Measurements from ENCODE around the gene LINC00237.

Gene LINC00237

GRCh38 chr20:21092806-21093205 is 13.4 kb downstream of the LINC00237 start:
- DNase-seq: no peak

DNA sequence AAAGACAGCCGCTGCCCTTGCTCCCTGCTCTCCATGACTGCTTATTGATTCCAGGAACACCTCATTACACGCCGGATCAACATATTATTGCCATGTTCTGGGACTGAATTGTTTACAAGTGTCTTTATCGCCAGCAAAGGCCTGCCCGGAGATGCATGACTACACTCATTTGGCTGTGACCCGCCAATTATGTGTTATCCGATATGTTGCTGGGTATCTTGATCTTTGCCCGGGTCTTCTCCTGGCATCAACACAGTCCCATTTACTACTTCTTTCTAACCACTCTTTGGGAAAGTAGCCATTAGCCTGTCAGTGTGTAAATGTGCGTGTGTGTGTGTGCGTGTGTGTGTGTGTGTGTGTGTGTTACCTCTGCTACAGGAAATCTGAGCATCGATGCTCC is 15.4 kb downstream of the LINC00237 start:
- no peak for DNase-seq

GRCh38 chr20:21090111-21090618 is 16.0 kb downstream of the LINC00237 start:
- DNase-seq: no peak

DNA sequence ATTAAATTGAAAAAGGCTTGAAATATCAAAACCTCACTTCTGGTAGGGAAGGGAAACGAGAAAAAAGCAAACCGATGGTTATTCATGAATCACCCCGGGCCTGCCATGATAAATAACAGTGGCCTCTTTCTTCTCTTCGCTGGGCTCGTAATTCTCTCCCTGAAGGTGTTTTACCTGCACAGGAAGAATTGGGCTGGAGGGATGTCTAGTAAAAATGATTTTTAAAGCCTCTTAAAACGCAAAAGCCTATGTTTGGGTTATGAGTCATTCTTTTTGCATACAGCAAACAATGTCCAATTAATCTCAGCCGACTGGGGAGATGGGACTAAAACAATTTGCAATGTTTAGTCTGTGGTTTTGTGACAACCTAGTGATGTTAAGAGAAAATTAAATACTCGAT is 16.8 kb downstream of the LINC00237 start:
- DNase-seq: no peak

DNA sequence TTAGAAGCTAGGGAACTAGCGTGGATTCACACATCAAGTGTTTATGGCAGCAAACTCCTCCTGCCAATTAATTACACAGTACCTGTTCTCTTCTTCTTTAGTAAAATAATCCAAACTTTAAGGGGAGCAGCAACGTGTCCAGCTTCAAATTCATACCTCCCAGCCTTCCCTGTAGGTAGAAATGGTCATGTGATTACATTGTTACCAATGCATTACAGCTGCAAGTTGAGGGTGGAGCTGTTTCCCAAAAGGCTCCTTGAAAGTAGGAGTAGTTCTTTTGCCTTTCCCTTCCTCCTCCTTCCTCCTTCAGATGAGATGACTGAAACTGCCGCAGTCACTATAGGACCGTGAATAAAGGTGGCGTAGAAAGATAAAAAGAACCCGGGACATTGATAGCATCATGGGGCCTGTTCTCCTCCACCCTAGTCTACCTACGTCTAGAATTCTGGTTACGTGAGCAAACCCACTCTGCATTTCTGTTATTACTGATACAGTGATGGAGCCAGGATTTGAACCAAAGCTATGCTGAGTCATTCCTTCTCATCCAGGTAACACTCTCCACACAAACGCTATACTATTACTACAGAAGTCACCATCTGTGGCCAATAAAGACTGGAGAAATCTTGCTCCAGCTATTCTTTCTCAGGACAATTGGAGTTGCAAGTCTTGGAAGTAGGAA is 18.2 kb downstream of the LINC00237 start:
- DNase-seq: no peak

GRCh38 chr20:21083825-21084325 is 22.3 kb downstream of the LINC00237 start:
- no peak for DNase-seq

DNA sequence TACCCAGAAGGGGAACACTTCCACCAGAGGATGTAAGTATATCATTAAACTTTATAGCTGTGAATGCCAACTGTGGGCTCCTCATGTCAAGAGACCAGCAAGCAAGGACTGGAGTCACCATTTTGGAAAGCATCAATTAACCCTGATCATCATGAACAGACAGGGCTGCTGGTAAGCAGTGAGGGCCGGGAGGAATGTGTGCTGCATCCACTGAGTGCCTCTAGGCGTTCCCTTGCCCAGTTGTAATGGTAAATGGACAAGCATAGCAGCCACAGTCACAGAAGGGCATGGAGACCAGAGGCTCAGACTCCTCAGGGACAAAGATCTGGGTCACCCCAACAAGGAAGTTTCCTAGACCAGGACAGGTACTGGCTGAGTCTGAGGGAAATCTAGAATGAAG is 23.6 kb downstream of the LINC00237 start:
- DNase-seq: no peak

- no peak for DNase-seq
Measured at GRCh38 chr20:21077809-21078345, 28.3 kb downstream of the LINC00237 start.

GRCh38 chr20:21076073-21076472 is 30.1 kb downstream of the LINC00237 start:
- DNase-seq: no peak

- DNase-seq: no peak
Measured at GRCh38 chr20:21075471-21075870, 30.7 kb downstream of the LINC00237 start.

GRCh38 chr20:21074605-21075336 is 31.4 kb downstream of the LINC00237 start:
- no peak for DNase-seq

GRCh38 chr20:21067255-21067654 is 38.9 kb downstream of the LINC00237 start:
- no peak for DNase-seq

DNA sequence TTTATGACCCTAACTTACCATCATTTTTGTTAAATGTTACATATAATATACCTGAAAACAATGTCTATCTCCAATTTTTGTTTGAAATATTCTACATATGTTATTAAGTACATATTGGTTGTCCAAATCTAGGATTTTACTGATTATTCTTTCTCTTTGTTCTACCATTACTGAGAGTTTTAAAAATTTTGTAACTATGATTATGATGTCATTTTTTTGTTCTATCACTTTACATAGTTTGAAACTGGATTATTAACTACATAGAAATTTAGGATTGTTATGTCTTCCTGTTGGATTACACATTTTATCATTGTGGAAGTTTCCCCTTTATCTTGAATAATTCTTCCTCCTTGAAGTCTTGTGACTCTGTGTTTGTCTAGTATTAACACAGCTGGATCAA is 41.2 kb downstream of the LINC00237 start:
- no peak for DNase-seq

- no peak for DNase-seq
Measured at GRCh38 chr20:21063276-21063675, 42.9 kb downstream of the LINC00237 start.

DNA sequence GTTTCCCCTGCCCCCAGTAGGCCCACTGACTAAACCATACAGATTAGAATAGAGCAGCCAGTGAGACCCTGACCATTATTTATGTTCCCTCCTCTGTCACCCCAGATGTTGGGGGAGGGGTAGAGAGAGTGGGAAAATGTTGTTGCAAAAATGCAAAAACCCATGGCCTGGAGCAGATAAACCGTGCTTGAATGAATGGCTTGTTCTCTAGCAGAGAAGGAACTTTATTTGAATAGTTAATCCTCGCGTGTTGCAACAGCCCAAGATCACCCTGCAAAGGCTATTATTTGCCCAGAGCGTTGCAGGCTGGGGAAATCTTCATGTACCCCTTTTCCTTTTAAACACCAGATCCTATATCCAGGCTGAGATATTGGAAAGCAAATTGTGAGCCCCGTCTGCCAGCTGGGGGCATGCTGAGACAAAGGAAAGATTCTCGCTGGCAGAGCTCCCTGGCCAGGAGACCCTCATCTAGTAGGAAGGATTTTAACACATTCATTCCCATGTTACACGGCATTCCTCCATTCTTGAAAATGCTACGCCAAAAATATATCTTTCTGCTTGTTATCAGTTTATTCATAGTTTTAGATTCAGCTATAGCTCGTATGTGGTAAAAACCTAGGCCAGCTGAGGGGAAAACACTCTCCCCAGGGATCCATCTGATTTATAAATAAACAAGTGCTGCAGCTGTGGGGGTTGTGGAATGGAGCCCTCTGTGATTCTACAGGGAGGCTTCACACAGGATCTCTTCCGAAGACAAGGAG is 53.0 kb downstream of the LINC00237 start:
- no peak for DNase-seq

GRCh38 chr20:21052686-21053001 is 53.5 kb downstream of the LINC00237 start:
- DNase-seq: no peak

DNA sequence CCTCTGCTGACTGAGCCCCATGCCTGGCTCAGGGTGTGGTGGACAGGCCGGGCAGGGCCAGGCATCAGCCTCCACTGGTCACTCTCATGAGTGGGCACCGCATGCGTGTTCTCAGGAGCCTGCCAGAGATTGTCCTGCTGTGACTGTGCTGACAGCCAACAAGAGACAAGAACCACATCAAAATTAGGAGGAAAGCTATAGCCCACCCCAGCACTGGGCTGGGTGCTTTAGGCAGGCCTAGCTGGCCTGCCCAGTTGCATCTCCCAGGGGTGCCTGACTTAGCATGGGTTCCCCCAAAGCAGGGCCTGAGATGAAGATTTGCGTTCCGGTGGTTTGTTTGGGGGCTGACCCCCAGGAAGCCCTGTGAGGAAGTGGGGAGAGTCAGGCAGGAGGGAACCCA is 53.9 kb downstream of the LINC00237 start:
- no peak for DNase-seq

GRCh38 chr20:21050710-21051109 is 55.4 kb downstream of the LINC00237 start:
- DNase-seq: no peak

GRCh38 chr20:21049305-21049828 is 56.8 kb downstream of the LINC00237 start:
- no peak for DNase-seq

DNA sequence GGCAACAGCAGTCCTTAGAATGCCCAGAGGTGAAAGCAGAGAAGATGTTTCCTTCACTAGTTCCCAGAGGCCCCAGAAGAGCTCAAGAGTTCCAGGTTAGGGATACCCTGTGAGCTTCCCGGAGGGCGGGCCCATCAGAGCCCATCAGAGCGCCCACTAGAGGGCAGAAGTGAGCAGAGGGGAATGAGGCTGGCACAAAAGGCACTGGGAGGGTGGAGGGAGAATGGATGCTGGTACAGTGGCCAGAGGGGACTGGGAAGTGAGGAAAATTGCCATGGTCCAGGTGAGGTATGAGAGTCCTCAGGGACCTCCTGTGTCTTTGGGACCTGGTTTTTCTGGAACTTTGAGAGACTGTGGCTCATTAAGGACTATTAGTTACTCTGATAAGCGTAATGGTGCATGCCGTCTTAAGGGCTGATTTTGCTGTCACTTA is 57.3 kb downstream of the LINC00237 start:
- peak; percentile 26 for DNase-seq

DNA sequence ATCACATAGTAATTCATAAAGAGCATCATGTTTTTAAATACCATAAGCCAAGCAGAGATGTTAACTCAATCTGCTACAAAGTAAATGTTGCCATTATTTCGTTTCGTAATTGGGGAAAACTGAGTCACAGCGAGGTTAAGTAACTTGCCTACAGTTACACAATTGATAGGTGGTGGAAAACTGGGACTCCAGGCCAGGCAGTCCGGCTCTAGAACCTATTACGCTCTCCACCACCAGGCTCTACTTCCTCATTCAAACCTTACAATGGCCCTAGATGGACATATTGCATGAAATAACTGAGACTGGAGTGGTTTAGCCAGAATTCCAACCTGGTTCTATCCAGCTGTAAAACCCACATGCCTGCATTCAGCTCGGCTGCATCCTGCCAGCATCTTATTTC is 58.2 kb downstream of the LINC00237 start:
- no peak for DNase-seq

DNA sequence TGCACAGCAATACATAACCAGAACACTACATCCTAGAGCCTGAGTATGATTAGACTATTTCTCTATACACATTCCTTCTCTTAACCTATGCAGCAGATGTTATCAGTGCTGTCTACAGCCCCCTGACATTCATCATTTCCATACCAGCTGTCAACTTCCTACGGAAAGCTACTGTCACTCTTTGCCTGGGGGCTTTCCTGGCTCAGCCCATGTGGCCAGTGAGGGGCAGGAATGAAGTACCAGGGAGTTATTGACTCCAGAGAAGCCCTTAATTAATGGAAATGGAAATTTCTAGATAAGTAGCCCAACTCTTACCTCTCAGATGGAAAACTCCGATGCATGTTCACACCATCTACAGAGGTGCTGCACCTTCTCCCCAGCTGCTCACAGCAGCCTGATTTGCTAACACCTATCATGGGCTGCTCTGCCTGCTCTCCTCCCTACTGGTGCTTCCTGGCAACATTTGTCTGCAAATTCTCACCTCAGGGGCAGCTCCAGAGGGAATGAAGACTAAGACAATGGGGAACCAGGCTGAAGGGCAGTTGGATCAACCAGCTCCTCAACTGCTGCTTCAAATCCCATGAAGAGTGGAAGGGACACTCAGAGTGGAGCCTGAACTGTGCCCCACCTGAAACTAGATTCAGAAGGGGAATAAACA is 59.6 kb downstream of the LINC00237 start:
- no peak for DNase-seq

All from CD4-positive, alpha-beta T cell treated with Interferon gamma for 1 hour (primary cell).